Astrocyte of the spinal cord (primary cell): Measurements from ENCODE around the gene ARSG.
A peak's percentile ranks its signal among the peaks of the same experiment; 100 is the strongest.

Source experiments
- DNase-seq: peaks from one replicate; pipeline ENCODE4 v3.0.0; 2011; ENCODE audit warnings: low read depth, low spot score
- H3K4me3 ChIP-seq: 2 replicates; pipeline ENCODE4 v1.5.1; 2011; ENCODE audit warnings: low read depth, mild to moderate bottlenecking, low read length, moderate library complexity
- CTCF ChIP-seq: IDR thresholded peaks from 2 replicates; pipeline ENCODE4 v1.5.1; 2012; ENCODE audit warnings: low read depth, mild to moderate bottlenecking, low read length, inconsistent platforms
- in situ Hi-C: cut with HindIII; loops from 2 replicates; pipeline ENCODE4 v1.10.0; 2017; ENCODE audit warnings: low sequenced_read_pairs

ARSG gene

GRCh38 chr17:68288804-68289203, 2.5 kb upstream of the ARSG start:
- in situ Hi-C loops = no loop called here
- no peak for DNase-seq
- no peak overlapping the region for H3K4me3 ChIP-seq
- no peak for TF ChIP-seq CTCF

DNA sequence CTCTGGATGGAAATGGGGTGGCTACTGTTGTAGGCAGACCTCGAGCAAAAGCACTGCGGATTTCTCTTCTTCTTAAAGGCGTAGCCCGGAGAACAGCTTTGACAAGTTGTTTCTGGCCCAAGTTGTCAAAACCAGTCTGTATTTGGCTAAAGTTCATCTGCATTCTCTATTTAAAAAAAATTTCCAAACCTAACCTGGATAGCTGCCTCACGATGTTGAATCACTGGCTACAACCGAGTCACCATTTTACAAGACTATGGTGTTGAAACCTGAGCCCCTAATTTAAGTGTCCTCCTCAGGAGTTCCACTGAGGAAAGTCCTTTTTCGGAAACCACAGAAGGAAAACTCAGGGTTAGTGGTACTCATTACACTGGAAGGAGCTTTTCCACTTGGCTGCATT, 1.8 kb upstream of the ARSG start:
- in situ Hi-C loops = no loop called here
- no peak for DNase-seq
- no peak for TF ChIP-seq CTCF
- H3K4me3 ChIP-seq = peak overlapping the region; percentile 50

- no peak for DNase-seq
- H3K4me3 ChIP-seq = peak overlapping the region; percentile 50
- TF ChIP-seq CTCF = no peak
- in situ Hi-C loops = no loop called here
Measured at GRCh38 chr17:68289936-68290267, 1.4 kb upstream of the ARSG start.

GRCh38 chr17:68290268-68290954, 884 bp upstream of the ARSG start:
- peak overlapping the region; percentile 50 for H3K4me3 ChIP-seq
- in situ Hi-C loops = no loop called here
- no peak for TF ChIP-seq CTCF
- no peak for DNase-seq

DNA sequence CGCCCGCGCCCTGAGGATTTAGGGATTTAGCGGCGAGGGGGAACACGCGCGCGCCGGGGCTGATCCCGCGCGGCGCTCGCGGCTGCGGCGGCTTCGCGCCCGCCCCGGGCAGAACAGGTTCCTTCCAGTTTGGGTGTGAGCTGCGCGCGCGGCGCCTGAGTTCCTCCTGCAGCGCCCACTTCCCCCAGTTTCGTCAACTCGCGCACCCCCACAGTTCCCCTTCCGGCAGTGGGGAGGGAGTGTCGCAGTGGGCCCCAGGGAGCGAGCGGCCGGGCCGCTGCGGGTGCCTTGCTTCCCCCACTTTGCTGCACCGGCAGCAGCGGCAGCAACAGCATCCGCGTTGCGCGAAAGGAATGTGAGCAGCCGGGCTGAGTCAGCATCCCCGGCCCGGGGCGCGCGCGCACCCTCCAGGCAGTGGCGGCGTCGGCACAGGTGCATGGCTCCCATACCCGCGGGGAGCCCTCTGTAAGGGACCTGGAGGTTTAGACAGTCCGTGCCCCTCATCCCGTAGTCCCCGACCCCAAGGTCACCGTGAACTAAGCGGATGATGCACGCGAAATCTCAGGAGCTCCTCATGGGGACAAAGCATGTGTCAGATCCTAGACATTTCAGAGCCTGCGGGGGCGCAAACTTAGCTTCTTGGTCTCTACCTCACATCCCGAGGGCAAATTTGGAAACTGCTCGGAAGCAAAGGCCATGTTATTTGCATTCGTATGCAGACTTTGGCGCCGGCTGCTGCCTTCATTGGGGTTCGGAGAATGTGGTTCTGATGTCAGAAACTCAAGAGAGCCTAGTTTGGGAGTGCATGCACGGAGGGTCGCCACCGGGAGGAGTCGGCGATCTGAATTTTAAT, 767 bp downstream of the ARSG start:
- in situ Hi-C loops = no loop called here
- TF ChIP-seq CTCF = no peak
- DNase-seq = peak; percentile 68
- peak overlapping the region; percentile 50 for H3K4me3 ChIP-seq

- no peak for DNase-seq
- in situ Hi-C loops = no loop called here
- no peak for TF ChIP-seq CTCF
- no peak overlapping the region for H3K4me3 ChIP-seq
Measured at GRCh38 chr17:68292689-68293040, 1.4 kb downstream of the ARSG start.
